Osteoblast (primary cell): Measurements from ENCODE around the gene ANO3. TPM values are rescaled to one million over a fixed set of nuclear protein-coding genes. Genes with fewer than 3 reads are reported as not detected.

Source experiments
- DNase-seq: peaks from one replicate; pipeline ENCODE4 v3.0.0; 2011; ENCODE audit warnings: low spot score, mixed read lengths; ENCODE audit not compliant: insufficient read length; ENCODE audit errors: missing footprints
- H2AFZ ChIP-seq: 2 replicates; pipeline ENCODE4 v1.6.0; 2011; ENCODE audit warnings: mild to moderate bottlenecking, low read length
- H3K27ac ChIP-seq: 2 replicates; pipeline ENCODE4 v1.5.1; 2011; ENCODE audit warnings: mild to moderate bottlenecking, low read depth, low read length, moderate library complexity
- H3K27me3 ChIP-seq: 2 replicates; pipeline ENCODE4 v1.6.0; 2012; ENCODE audit warnings: mild to moderate bottlenecking, control low read depth, inconsistent platforms, low read length, moderate library complexity; ENCODE audit not compliant: insufficient read depth
- H3K36me3 ChIP-seq: 2 replicates; pipeline ENCODE4 v1.5.1; 2011; ENCODE audit warnings: mild to moderate bottlenecking, low read length, control low read depth, moderate library complexity; ENCODE audit not compliant: insufficient read depth
- H3K4me1 ChIP-seq: 2 replicates; pipeline ENCODE4 v1.5.1; 2011; ENCODE audit warnings: mild to moderate bottlenecking, low read length, control low read depth, moderate library complexity; ENCODE audit not compliant: insufficient read depth
- H3K4me2 ChIP-seq: 2 replicates; pipeline ENCODE4 v1.6.0; 2011; ENCODE audit warnings: mild to moderate bottlenecking, low read length; ENCODE audit not compliant: insufficient read depth
- H3K4me3 ChIP-seq: fragments of 200-600 bp; sonication (generic); 3 replicates; pipeline ENCODE4 v1.5.1; 2012; ENCODE audit warnings: mild to moderate bottlenecking, low read length, inconsistent platforms; ENCODE audit not compliant: insufficient read depth
- H3K79me2 ChIP-seq: 2 replicates; pipeline ENCODE4 v1.6.0; 2012; ENCODE audit warnings: mild to moderate bottlenecking, low read length, control low read depth, inconsistent platforms; ENCODE audit not compliant: insufficient read depth
- H3K9me3 ChIP-seq: 2 replicates; pipeline ENCODE4 v1.5.1; 2011; ENCODE audit warnings: low read depth, low read length, control low read depth
- H4K20me1 ChIP-seq: 2 replicates; pipeline ENCODE4 v1.6.0; 2012; ENCODE audit warnings: mild to moderate bottlenecking, low read length, control low read depth; ENCODE audit not compliant: insufficient read depth
- CTCF ChIP-seq: IDR thresholded peaks from 2 replicates; pipeline ENCODE4 v1.5.1; 2011; ENCODE audit warnings: mild to moderate bottlenecking, low read depth, low read length, moderate library complexity; ENCODE audit errors: extremely low read depth
- total RNA-seq: library from RNA; depleted of rRNA; stranded (reverse); fragments of >200 nt; gene quantifications from 2 replicates; pipeline ENCODE4 v1.2.3, GENCODE V29; 2012

Gene ANO3
- total RNA-seq, 1 donor, result under 0.01 TPM

- H3K4me3 ChIP-seq, result no peak overlapping the region
- no peaks in the 10 kb centered on the region for H3K9me3 ChIP-seq
- H3K4me2 ChIP-seq, result no peak overlapping the region
- no peaks in the 10 kb centered on the region for H3K36me3 ChIP-seq
- no peak overlapping the region for H3K27ac ChIP-seq
- DNase-seq, result no peak
- H3K79me2 ChIP-seq, result no peaks in the 10 kb centered on the region
- H3K27me3 ChIP-seq, result no peaks in the 10 kb centered on the region
- H4K20me1 ChIP-seq, result no peaks in the 10 kb centered on the region
- H2AFZ ChIP-seq, result no peak overlapping the region
- H3K4me1 ChIP-seq, result no peaks in the 10 kb centered on the region
- no peak for TF ChIP-seq CTCF
Observed at GRCh38 chr11:26477396-26477795, 145.5 kb downstream of the ANO3 start.

- no peaks in the 10 kb centered on the region for H3K9me3 ChIP-seq
- no peak for DNase-seq
- TF ChIP-seq CTCF, result no peak
- no peaks in the 10 kb centered on the region for H3K27me3 ChIP-seq
- H3K4me3 ChIP-seq, result no peak overlapping the region
- no peak overlapping the region for H3K27ac ChIP-seq
- H3K4me1 ChIP-seq, result no peaks in the 10 kb centered on the region
- H3K36me3 ChIP-seq, result no peaks in the 10 kb centered on the region
- H3K79me2 ChIP-seq, result no peaks in the 10 kb centered on the region
- no peak overlapping the region for H2AFZ ChIP-seq
- H4K20me1 ChIP-seq, result no peaks in the 10 kb centered on the region
- no peak overlapping the region for H3K4me2 ChIP-seq
Observed at GRCh38 chr11:26478710-26479109, 146.8 kb downstream of the ANO3 start.

- no peak overlapping the region for H3K4me3 ChIP-seq
- no peak for TF ChIP-seq CTCF
- H3K27me3 ChIP-seq, result no peaks in the 10 kb centered on the region
- H3K36me3 ChIP-seq, result no peaks in the 10 kb centered on the region
- no peaks in the 10 kb centered on the region for H3K79me2 ChIP-seq
- H4K20me1 ChIP-seq, result no peaks in the 10 kb centered on the region
- H3K4me2 ChIP-seq, result no peak overlapping the region
- H2AFZ ChIP-seq, result no peak overlapping the region
- no peaks in the 10 kb centered on the region for H3K9me3 ChIP-seq
- H3K4me1 ChIP-seq, result no peaks in the 10 kb centered on the region
- no peak for DNase-seq
- H3K27ac ChIP-seq, result no peak overlapping the region
Observed at GRCh38 chr11:26480041-26480440, 148.1 kb downstream of the ANO3 start.

- no peak for TF ChIP-seq CTCF
- DNase-seq, result no peak
- H3K4me1 ChIP-seq, result no peaks in the 10 kb centered on the region
Observed at GRCh38 chr11:26483108-26483507, 151.2 kb downstream of the ANO3 start.

More at GRCh38 chr11:26483108-26483507, 151.2 kb downstream of the ANO3 start:
- no peaks in the 10 kb centered on the region for H4K20me1 ChIP-seq
- no peak overlapping the region for H2AFZ ChIP-seq
- H3K4me3 ChIP-seq, result no peak overlapping the region
- no peaks in the 10 kb centered on the region for H3K27me3 ChIP-seq
- H3K79me2 ChIP-seq, result no peaks in the 10 kb centered on the region
- H3K36me3 ChIP-seq, result no peaks in the 10 kb centered on the region
- H3K27ac ChIP-seq, result no peak overlapping the region
- no peaks in the 10 kb centered on the region for H3K9me3 ChIP-seq
- H3K4me2 ChIP-seq, result no peak overlapping the region
